ENCODE results near the gene ALDH3B1.

The ALDH3B1 gene

GRCh38 chr11:68044145-68044813, 34.2 kb downstream of the ALDH3B1 start:
- DNase-seq (ENCODE audit: low read depth), result no peak

- no peak for DNase-seq (ENCODE audit: low read depth)
Observed at GRCh38 chr11:68044898-68045351, 34.8 kb downstream of the ALDH3B1 start.

GRCh38 chr11:68047437-68048290, 37.5 kb downstream of the ALDH3B1 start:
- no peak for DNase-seq (ENCODE audit: low read depth)

- DNase-seq (ENCODE audit: low read depth), result no peak
Observed at GRCh38 chr11:68048681-68049508, 38.8 kb downstream of the ALDH3B1 start.

- DNase-seq (ENCODE audit: low read depth), result no peak
Observed at GRCh38 chr11:68049509-68050370, 39.6 kb downstream of the ALDH3B1 start.

- DNase-seq (ENCODE audit: low read depth), result no peak
Observed at GRCh38 chr11:68050371-68050841, 40.3 kb downstream of the ALDH3B1 start.

GRCh38 chr11:68051191-68052136, 41.3 kb downstream of the ALDH3B1 start:
- no peak for DNase-seq (ENCODE audit: low read depth)

GRCh38 chr11:68052137-68052873, 42.2 kb downstream of the ALDH3B1 start:
- no peak for DNase-seq (ENCODE audit: low read depth)

- no peak for DNase-seq (ENCODE audit: low read depth)
Observed at GRCh38 chr11:68053117-68053516, 43.0 kb downstream of the ALDH3B1 start.

GRCh38 chr11:68053981-68054812, 44.1 kb downstream of the ALDH3B1 start:
- DNase-seq (ENCODE audit: low read depth), result no peak

GRCh38 chr11:68056317-68057285, 46.5 kb downstream of the ALDH3B1 start:
- DNase-seq (ENCODE audit: low read depth), result no peak

GRCh38 chr11:68057807-68058206, 47.7 kb downstream of the ALDH3B1 start:
- no peak for DNase-seq (ENCODE audit: low read depth)

- no peak for DNase-seq (ENCODE audit: low read depth)
Observed at GRCh38 chr11:68061508-68061907, 51.4 kb downstream of the ALDH3B1 start.

GRCh38 chr11:68064926-68065325, 54.8 kb downstream of the ALDH3B1 start:
- no peak for DNase-seq (ENCODE audit: low read depth)

- DNase-seq (ENCODE audit: low read depth), result no peak
Observed at GRCh38 chr11:68065841-68066240, 55.7 kb downstream of the ALDH3B1 start.

- no peak for DNase-seq (ENCODE audit: low read depth)
Observed at GRCh38 chr11:68066742-68067141, 56.6 kb downstream of the ALDH3B1 start.

GRCh38 chr11:68067991-68068390, 57.9 kb downstream of the ALDH3B1 start:
- no peak for DNase-seq (ENCODE audit: low read depth)
